HepG2 (cell line): Measurements from ENCODE around the gene CNKSR3. TPM values are rescaled to one million over a fixed set of nuclear protein-coding genes. Genes with fewer than 3 reads are reported as not detected.

Source experiments
- ATAC-seq: fragments of 200-7000 bp; cut with Tn5 transposase; 3 replicates; pipeline ENCODE4 v1.9.1; 2020; ENCODE audit warnings: mild to moderate bottlenecking, moderate library complexity
- BruUV-seq: library from RNA; stranded (reverse); fragments of 400-500 nt; replicated peaks from 2 replicates; lab custom pipeline; 2021; lab: Mats Ljungman, UMichigan
- CTCF ChIA-PET: fragments of 300-600 bp; formaldehyde crosslinking; extraction: SDS; loops from one replicate; lab custom pipeline; 2021; ENCODE audit warnings: low total read pairs, inconsistent platforms, low intra/inter-chr PET ratio; lab: Yijun Ruan, JAX
- POLR2A ChIA-PET: fragments of 350-600 bp; sonication (Branson Sonifier 250); formaldehyde crosslinking; loops from one replicate; lab custom pipeline; 2020; ENCODE audit warnings: antibody characterized with exemption, inconsistent platforms; lab: Yijun Ruan, JAX
- DNase-seq: peaks from one replicate; pipeline ENCODE4 v3.0.0-alpha.2; 2015; ENCODE audit warnings: low spot score
- FAIRE-seq: peaks from 3 replicates; lab custom pipeline; 2011; peaks lifted over from hg19 to GRCh38; lab: Jason Lieb, UNC
- H2AFZ ChIP-seq: one replicate; pipeline ENCODE4 v1.6.1; 2011; ENCODE audit warnings: low read length, inconsistent platforms
- H3K27ac ChIP-seq: fragments of 300-600 bp; 3 replicates; pipeline ENCODE4 v1.8.0; 2011; ENCODE audit warnings: mixed run types, mild to moderate bottlenecking, mixed read lengths, low read length, inconsistent platforms; ENCODE audit not compliant: insufficient read depth; ENCODE audit errors: extremely low read length
- H3K27me3 ChIP-seq, 2 experiments: fragments of 200-600 bp in 1 of 2; 2 replicates in 1 of 2; 3 replicates in 1 of 2; pipeline versions ENCODE4 v1.6.0 to v1.8.0; 2011; ENCODE audit warnings: low read length in 2 of 2, mild to moderate bottlenecking in 2 of 2, moderate library complexity in 2 of 2, inconsistent platforms in 1 of 2; ENCODE audit not compliant: insufficient read depth in 2 of 2, control insufficient read depth in 1 of 2
- H3K36me3 ChIP-seq, 2 experiments: fragments of 200-600 bp in 1 of 2; replicated peaks in 1 of 2; 2 replicates in 1 of 2; 3 replicates in 1 of 2; pipeline versions ENCODE4 v1.5.1 to v1.8.0; 2011; ENCODE audit warnings: low read length in 2 of 2, inconsistent platforms in 1 of 2; ENCODE audit not compliant: insufficient read depth in 2 of 2, control insufficient read depth in 1 of 2
- H3K4me1 ChIP-seq: 2 replicates; pipeline ENCODE4 v1.5.1; 2012; ENCODE audit warnings: low read length, inconsistent platforms; ENCODE audit not compliant: insufficient read depth
- H3K4me2 ChIP-seq: 2 replicates; pipeline ENCODE4 v1.6.0; 2011; ENCODE audit warnings: low read depth, low read length, inconsistent platforms
- H3K4me3 ChIP-seq, 3 experiments: fragments of 200-600 bp in 1 of 3; sonication (generic), shearing (Covaris generic) in 1 of 3; replicated peaks in 1 of 3; 2 replicates each; pipeline ENCODE4 v1.5.1; 2011 to 2016; ENCODE audit warnings: low read length in 3 of 3, inconsistent platforms in 2 of 3, low read depth in 2 of 3, mild to moderate bottlenecking in 2 of 3, control low read depth in 1 of 3, mixed read lengths in 1 of 3; ENCODE audit not compliant: insufficient read depth in 1 of 3
- H3K79me2 ChIP-seq: one replicate; pipeline ENCODE4 v1.6.1; 2011; ENCODE audit warnings: low read length, inconsistent platforms; ENCODE audit not compliant: insufficient read depth
- H3K9ac ChIP-seq: 2 replicates; pipeline ENCODE4 v1.6.0; 2011; ENCODE audit warnings: mild to moderate bottlenecking, low read depth, low read length, inconsistent platforms; ENCODE audit not compliant: insufficient read depth
- H3K9me3 ChIP-seq: 2 replicates; pipeline ENCODE4 v1.5.1; 2012; ENCODE audit warnings: mild to moderate bottlenecking, low read length
- H4K20me1 ChIP-seq: 2 replicates; pipeline ENCODE4 v1.6.0; 2011; ENCODE audit warnings: inconsistent platforms, mild to moderate bottlenecking, low read length, moderate library complexity; ENCODE audit not compliant: insufficient read depth
- ARID5B ChIP-seq: IDR thresholded peaks from 2 replicates; pipeline ENCODE4 v1.4.0; 2020; ENCODE audit warnings: mild to moderate bottlenecking, missing genetic modification reagents
- ARNT ChIP-seq: fragments of 450-650 bp; IDR thresholded peaks from 2 replicates; pipeline ENCODE4 v1.6.1; 2017
- CTCF ChIP-seq: sonication (generic); formaldehyde crosslinking; IDR thresholded peaks from 2 replicates; pipeline ENCODE4 v1.5.0; 2020; ENCODE audit warnings: mild to moderate bottlenecking, missing genetic modification reagents, moderate library complexity
- HOXD1 ChIP-seq: sonication (generic); formaldehyde crosslinking; IDR thresholded peaks from 2 replicates; pipeline ENCODE4 v1.5.0; 2020; ENCODE audit warnings: missing genetic modification reagents
- KDM2A ChIP-seq: sonication (generic); formaldehyde crosslinking; IDR thresholded peaks from 2 replicates; pipeline ENCODE4 v1.4.0; 2020; ENCODE audit warnings: low read depth, missing genetic modification reagents, borderline replicate concordance
- POGK ChIP-seq: sonication (generic); formaldehyde crosslinking; conservative IDR thresholded peaks from 2 replicates; pipeline ENCODE4 v1.8.0; 2022; ENCODE audit warnings: mild to moderate bottlenecking, moderate library complexity, missing genetic modification reagents
- U2AF1 ChIP-seq: fragments of 200-400 bp; formaldehyde crosslinking; optimal IDR thresholded peaks from 2 replicates; pipeline ENCODE3; 2017; ENCODE audit warnings: mild to moderate bottlenecking, low read depth, low read length
- ZBTB4 ChIP-seq: sonication (generic); formaldehyde crosslinking; IDR thresholded peaks from 2 replicates; pipeline ENCODE4 v1.4.0; 2020; ENCODE audit warnings: missing genetic modification reagents, mild to moderate bottlenecking, borderline replicate concordance
- ZNF503 ChIP-seq: sonication (generic); formaldehyde crosslinking; IDR thresholded peaks from 2 replicates; pipeline ENCODE4 v1.4.0; 2020; ENCODE audit warnings: missing genetic modification reagents
- WGBS: methylation state at CpG from one replicate; pipeline ENCODE4 v1.1.6; 2017; ENCODE audit warnings: low lambda C conversion rate; 5-methylcytosine and 5-hydroxymethylcytosine counted together
- in situ Hi-C: cut with HindIII; loops from 2 replicates; pipeline ENCODE4 v1.10.0; 2017; ENCODE audit warnings: low pct_unique_long_range_greater_than_20kb; ENCODE audit not compliant: extremely low pct_ligation_motif_present
- intact Hi-C: fragments of 100-400 bp; cut with micrococcal nuclease; formaldehyde crosslinking; loops from one replicate; pipeline ENCODE4 v1.10.0; 2022; ENCODE audit not compliant: unreplicated experiment
- polyA plus RNA-seq, 8 experiments: library from polyadenylated mRNA; depleted of rRNA in 3 of 8; stranded (reverse) in 7 of 8; unstranded in 1 of 8; fragments of >200 nt; fragmentation: Illumina TruSeq in 4 of 8; extraction: Trizol in 4 of 8; gene quantifications; 2 replicates each; pipeline versions ENCODE4 v1.2.1 to v1.2.3, GENCODE V29; 2011 to 2016; ENCODE audit warnings: low read depth in 4 of 8, missing spikeins in 1 of 8, mixed read lengths in 1 of 8; ENCODE audit not compliant: insufficient read depth in 1 of 8
- total RNA-seq, 5 experiments: library from RNA; depleted of rRNA; stranded (reverse); fragments of >200 nt; fragmentation: Illumina TruSeq; extraction: Trizol; gene quantifications; 2 replicates each; pipeline ENCODE4 v1.2.3, GENCODE V29; 2016; ENCODE audit warnings: low read depth in 1 of 5

Gene CNKSR3
- total and polyA plus RNA-seq, 2 of the 13 experiments (the other 11 are each of a cell fraction or from before 2014, with no cell fraction given) = 9.2 to 38.6 TPM

GRCh38 chr6:154550779-154551178, 40.3 kb upstream of the CNKSR3 start (continued):
- TF ChIP-seq HOXD1 (CRISPR knock-in tag) = no peak
- no peak for TF ChIP-seq ARID5B (CRISPR knock-in tag)
- TF ChIP-seq U2AF1 = no peak

- FAIRE-seq (no peak), ATAC-seq (no peak), DNase-seq (no peak)
- H2AFZ ChIP-seq = no peak overlapping the region
- 56% methylated on average over 6 of the region's 6 CpGs for WGBS
- no peaks in the 10 kb centered on the region for H3K9me3 ChIP-seq
- no peaks in the 10 kb centered on the region for H3K36me3 ChIP-seq
- ChIA-PET POLR2A (interaction anchor here (2.1 kb wide), 1 partner anchor 38 kb away, joined by 6 read pairs; the partner anchor contains the start of gene CNKSR3), CTCF (no interaction called here)
- no peaks in the 10 kb centered on the region for H3K79me2 ChIP-seq
- in situ Hi-C loops = no loop called here
- H4K20me1 ChIP-seq = no peaks in the 10 kb centered on the region
- no peak overlapping the region for H3K4me3 ChIP-seq
- H3K4me1 ChIP-seq = peaks cover 12% of the 10 kb centered on the region; the same call in 1 of the 2 replicates
- intact Hi-C loops = no loop called here
- no peak overlapping the region for H3K4me2 ChIP-seq
- H3K27me3 ChIP-seq = no peaks in the 10 kb centered on the region; a peak in 1 of 5 replicates
- no peak overlapping the region for H3K9ac ChIP-seq
- no TSS peak for BruUV-seq
- H3K27ac ChIP-seq = no peak overlapping the region
- TF ChIP-seq ARNT (no peak), POGK (CRISPR knock-in tag) (no peak), CTCF (CRISPR knock-in tag) (no peak), KDM2A (no peak), ZBTB4 (CRISPR knock-in tag) (no peak), ZNF503 (CRISPR knock-in tag) (no peak)
These were observed 38.7 kb upstream of the CNKSR3 start for GRCh38 chr6:154549179-154549578.
